GM13976 (cell line): ENCODE data around the gene IFITM2.
"Not testable (repeated sequence)": the region's sequence is repeated elsewhere in the genome, so short reads cannot be mapped to it uniquely, and the experiment has no call there.

Experiments
- DNase-seq: peaks from one replicate; pipeline ENCODE4 v3.0.0; 2012; ENCODE audit warnings: low spot score
- in situ Hi-C: fragments of 300-500 bp; cut with MboI; formaldehyde crosslinking; loops from one replicate; pipeline ENCODE4 v1.12.0; 2022; ENCODE audit warnings: low sequenced_read_pairs, mixed read lengths, inconsistent platforms; ENCODE audit not compliant: unreplicated experiment
- TF ChIP-seq, protein P1 (sequence below): IDR thresholded peaks from 2 replicates; pipeline ENCODE4 v1.5.1; 2012; ENCODE audit warnings: borderline replicate concordance, mild to moderate bottlenecking; ENCODE audit not compliant: insufficient read depth; ENCODE audit errors: extremely low read depth, missing control alignments, control extremely low read depth

The IFITM2 gene

DNA sequence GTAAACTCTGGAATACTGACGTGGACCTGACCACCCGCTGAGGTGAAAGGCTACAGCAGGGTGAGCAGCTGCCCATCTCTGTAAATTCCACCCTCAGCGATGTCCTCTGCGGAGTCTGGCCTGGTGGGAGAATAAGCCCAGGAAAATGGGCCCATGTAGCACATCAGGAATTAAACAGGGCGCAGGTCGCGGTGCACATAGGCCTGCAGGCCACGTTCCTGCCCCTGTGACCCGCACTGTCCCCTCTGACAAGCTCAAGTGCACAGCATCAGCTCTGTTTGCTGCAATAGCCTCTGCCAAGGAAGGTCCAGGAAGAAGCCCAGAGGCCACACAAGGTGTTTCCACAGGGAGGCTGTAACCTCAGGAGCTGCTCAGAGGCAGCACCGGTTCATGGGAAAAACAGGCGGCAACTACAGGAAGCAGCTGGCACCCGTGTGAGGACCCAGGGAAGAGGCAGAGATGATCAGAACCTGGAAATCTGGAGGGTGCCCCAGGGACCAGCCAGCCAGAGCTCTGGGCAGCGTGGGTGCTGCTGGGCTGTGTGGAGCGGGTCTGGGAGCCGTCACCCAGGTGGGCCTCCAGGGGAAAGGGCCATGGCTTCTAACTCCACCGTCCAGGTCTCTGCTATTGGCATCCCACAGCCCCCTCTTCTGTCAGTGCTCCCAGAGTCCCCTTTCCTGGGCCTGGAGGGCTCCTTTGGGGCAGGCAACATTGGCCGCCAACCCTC is 808 bp upstream of the IFITM2 start:
- in situ Hi-C loops = no loop called here
- DNase-seq = no peak
- TF ChIP-seq, protein P1, sequence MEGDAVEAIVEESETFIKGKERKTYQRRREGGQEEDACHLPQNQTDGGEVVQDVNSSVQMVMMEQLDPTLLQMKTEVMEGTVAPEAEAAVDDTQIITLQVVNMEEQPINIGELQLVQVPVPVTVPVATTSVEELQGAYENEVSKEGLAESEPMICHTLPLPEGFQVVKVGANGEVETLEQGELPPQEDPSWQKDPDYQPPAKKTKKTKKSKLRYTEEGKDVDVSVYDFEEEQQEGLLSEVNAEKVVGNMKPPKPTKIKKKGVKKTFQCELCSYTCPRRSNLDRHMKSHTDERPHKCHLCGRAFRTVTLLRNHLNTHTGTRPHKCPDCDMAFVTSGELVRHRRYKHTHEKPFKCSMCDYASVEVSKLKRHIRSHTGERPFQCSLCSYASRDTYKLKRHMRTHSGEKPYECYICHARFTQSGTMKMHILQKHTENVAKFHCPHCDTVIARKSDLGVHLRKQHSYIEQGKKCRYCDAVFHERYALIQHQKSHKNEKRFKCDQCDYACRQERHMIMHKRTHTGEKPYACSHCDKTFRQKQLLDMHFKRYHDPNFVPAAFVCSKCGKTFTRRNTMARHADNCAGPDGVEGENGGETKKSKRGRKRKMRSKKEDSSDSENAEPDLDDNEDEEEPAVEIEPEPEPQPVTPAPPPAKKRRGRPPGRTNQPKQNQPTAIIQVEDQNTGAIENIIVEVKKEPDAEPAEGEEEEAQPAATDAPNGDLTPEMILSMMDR = no peak

- DNase-seq, in situ Hi-C loops: not testable (repeated sequence)
Measured at GRCh38 chr11:308740-309665, 1.4 kb downstream of the IFITM2 start.

DNA sequence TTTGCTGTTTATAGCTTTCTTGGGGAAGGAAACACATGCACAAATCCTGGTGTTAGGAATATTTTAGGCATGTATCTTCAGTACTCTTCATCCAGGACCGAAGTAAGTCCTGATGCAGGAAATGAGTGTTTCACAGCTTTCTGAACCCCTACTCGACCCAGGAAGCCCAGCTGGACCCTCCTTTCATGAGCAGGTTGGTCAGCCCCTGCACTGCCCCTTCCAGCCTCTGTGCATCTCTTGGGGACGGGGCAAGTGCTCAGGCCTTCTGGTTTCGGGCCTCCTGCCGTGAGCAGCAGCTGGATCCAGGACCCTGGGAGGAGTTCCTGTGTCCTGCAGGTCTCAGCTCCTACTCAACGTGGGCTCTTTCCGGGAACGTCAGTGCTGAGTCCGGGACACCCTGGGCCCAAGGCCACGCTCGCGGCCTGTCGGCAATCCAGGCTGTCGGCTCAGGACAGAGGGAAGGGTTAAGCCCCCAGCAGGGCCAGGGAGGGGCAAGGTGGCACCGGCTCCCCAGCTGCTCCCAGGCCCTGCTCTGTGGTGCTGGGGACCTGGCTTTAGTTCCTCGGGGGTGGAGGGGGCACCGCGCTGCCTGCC is 2.5 kb downstream of the IFITM2 start:
- in situ Hi-C loops, DNase-seq: not testable (repeated sequence)

- in situ Hi-C loops = not testable (repeated sequence)
Measured at GRCh38 chr11:311013-311748, 3.6 kb downstream of the IFITM2 start.

GRCh38 chr11:312092-312816 is 4.6 kb downstream of the IFITM2 start:
- in situ Hi-C loops = no loop called here
- DNase-seq = no peak
- TF ChIP-seq, protein P1 = no peak

More at GRCh38 chr11:311013-311748, 3.6 kb downstream of the IFITM2 start:
- not testable (repeated sequence) for DNase-seq

GRCh38 chr11:313304-313786 is 5.7 kb downstream of the IFITM2 start:
- DNase-seq = no peak
- in situ Hi-C loops = no loop called here
- TF ChIP-seq, protein P1 = no peak

- DNase-seq = peak; percentile 86
- TF ChIP-seq, protein P1 = no peak
- in situ Hi-C loops = no loop called here
Measured at GRCh38 chr11:313787-314553, 6.4 kb downstream of the IFITM2 start, which contains the start of gene IFITM1. IFITM1 (plus strand) TSS chr11:314040; CDS start chr11:314171, 131 bp downstream.

DNA sequence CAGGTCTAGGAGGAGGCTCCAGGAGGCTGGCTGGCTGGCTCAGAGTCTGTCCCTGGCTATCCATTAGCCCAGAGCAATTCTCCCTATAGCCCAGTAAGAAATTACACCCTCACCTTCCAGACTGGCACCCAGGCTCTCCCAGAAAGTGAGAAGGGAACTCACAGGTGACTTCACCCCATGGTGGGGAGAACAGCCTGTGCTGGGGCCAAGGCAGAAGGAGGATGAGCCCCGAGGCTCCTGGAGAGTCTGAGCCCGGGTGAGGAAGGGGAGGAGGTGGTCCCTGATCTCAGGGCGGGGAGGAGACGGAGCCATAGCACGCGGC is 6.9 kb downstream of the IFITM2 start:
- in situ Hi-C loops, DNase-seq: not testable (repeated sequence)
